ENCODE measurements around the gene POLD4.

DNA sequence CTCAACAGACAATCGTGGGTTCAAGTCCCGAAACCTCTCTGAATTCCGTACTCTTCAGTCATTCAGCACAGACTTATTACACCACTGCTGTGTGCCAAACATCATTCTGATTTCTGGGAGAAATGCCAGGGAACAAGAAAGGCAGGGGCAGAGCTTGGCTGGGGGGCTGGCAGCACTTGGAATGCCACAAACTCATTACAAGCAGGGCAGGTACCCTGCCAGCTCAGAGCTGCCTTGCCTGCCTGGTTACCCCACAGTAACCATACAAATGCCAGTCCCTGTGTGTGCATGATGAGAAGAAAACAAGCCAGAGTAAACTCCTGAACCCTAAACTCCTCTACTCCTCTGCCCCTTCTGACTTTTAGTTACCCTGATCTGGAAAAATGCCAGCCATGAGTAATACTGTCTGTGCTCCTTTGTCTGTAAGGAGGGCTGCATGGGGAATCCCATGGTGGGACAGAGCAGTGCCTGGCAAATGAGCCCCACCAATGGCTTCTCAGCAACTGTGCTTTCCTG is 31.6 kb upstream of the POLD4 start:
- TF ChIP-seq, protein P1, sequence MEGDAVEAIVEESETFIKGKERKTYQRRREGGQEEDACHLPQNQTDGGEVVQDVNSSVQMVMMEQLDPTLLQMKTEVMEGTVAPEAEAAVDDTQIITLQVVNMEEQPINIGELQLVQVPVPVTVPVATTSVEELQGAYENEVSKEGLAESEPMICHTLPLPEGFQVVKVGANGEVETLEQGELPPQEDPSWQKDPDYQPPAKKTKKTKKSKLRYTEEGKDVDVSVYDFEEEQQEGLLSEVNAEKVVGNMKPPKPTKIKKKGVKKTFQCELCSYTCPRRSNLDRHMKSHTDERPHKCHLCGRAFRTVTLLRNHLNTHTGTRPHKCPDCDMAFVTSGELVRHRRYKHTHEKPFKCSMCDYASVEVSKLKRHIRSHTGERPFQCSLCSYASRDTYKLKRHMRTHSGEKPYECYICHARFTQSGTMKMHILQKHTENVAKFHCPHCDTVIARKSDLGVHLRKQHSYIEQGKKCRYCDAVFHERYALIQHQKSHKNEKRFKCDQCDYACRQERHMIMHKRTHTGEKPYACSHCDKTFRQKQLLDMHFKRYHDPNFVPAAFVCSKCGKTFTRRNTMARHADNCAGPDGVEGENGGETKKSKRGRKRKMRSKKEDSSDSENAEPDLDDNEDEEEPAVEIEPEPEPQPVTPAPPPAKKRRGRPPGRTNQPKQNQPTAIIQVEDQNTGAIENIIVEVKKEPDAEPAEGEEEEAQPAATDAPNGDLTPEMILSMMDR (conservative IDR thresholded peaks at IDR 0.05; ENCODE audit: low read length) = no peak
- TF ChIP-seq EZH2phosphoT487 (IDR thresholded peaks at IDR 0.05; ENCODE audit: borderline replicate concordance, low read depth, low read length) = no peak
